HG02571 (cell line): ENCODE measurements around the gene PAX7.
"Not testable (repeated sequence)": the region's sequence is repeated elsewhere in the genome, so short reads cannot be mapped to it uniquely, and the experiment has no call there.

Experiments used
- ATAC-seq: cut with Tn5 transposase; IDR thresholded peaks from one replicate; pipeline ENCODE4 v1.9.1; 2021; ENCODE audit warnings: mild to moderate bottlenecking, moderate library complexity; ENCODE audit not compliant: unreplicated experiment

The PAX7 gene

GRCh38 chr1:18657506-18658201, 27.0 kb downstream of the PAX7 start:
- no peak for ATAC-seq

DNA sequence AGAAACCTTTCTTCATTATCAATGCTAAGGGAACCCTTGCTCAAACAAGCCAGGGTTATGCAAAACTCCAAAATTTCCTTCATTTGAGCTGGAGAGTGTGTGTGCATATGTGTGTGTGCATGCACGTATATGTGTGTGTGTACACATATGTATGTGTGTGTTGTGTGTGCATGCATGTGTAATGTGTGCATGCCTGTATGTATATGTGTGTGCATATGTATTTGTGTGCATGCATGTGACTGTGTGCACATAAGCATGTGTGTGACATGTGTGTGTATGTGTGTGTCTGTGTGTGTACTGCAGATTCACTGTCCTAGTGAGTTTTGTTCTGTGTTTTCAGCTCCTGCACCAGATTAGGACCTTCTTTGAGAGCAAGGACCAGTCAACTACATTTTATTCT, 28.2 kb downstream of the PAX7 start:
- no peak for ATAC-seq

GRCh38 chr1:18661404-18662285, 31.0 kb downstream of the PAX7 start:
- no peak for ATAC-seq

- ATAC-seq: no peak
Measured at GRCh38 chr1:18662286-18662639, 31.6 kb downstream of the PAX7 start.

DNA sequence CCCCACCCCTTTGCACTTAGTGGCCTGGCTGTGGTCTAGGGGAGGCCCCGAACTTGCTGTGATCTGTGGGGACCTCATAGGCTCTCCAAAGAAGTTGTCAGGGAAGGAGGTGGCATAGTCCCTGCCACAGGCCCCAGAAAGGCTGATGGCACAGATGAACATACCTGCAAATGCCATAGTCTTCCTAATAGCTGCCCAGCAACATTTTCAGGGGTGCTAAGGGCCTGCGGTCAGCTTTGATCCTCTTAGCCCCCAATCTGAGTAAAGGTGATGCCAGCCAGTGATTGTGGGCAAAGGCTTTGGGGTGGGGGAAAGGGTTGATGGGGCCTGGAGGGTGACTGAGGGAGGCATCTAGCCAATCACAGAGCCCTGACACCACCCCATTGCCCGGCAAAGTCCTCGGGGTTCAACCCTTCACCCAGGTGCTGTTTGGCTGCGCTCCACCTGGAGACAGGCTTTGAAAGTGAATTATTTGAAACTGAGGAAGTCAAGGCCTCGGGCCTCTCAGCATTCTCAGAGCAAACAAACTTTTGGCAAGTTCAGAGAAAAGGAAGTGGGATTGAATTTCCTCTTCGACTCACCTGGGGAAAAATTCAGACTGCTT, 35.8 kb downstream of the PAX7 start:
- no peak for ATAC-seq

GRCh38 chr1:18667333-18667732, 36.7 kb downstream of the PAX7 start:
- ATAC-seq: no peak

DNA sequence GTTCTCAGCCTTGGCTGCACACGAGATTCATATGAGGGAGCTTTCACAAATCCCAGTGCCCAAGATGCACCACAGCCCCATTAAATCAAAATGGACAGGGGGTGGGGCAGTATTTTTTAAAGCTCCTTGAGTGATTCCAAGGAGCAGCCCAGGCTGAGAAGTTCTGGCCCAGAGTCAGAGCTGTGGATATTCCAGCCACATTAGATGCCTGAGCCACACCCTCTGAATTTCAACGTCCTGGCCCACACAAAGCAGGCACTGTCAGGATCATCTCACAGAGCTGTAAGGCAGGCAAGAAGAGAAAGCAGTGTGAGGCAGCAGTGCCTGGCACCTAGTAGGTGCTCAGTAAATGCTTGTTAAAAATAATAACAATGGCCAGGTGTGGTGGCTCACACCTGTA, 37.4 kb downstream of the PAX7 start:
- ATAC-seq: no peak

DNA sequence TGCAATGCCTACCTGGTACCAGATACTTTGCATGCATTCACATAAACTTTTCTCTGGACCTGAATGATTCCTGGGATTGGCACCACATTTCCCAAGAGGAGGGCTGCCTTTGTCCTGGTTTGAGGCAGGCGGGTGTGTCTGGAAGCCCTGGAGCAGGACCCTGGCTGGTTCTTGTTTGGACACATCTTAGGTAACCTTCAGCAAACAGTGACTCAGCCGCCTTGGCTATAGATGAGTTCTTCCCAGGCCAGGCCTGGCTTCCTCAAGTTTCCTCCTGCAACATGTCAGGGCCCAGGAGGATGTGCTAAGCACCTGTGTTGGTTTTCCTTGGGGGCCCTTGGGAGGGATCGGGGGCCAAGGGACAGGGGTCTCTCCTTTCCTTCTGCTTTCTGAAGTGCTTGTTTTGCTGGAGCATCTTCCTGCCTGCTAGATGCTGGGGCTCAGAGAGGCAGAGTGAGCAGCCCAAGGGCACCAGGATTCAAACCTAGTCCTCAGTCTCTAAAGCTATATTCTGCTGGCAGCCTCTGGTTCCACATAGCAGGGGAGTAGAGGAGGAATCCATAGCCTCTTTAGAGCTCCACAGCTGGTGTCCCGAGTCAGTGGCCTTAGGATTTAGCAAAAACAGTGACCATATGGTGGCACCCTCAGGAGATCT, 38.2 kb downstream of the PAX7 start:
- ATAC-seq: no peak

DNA sequence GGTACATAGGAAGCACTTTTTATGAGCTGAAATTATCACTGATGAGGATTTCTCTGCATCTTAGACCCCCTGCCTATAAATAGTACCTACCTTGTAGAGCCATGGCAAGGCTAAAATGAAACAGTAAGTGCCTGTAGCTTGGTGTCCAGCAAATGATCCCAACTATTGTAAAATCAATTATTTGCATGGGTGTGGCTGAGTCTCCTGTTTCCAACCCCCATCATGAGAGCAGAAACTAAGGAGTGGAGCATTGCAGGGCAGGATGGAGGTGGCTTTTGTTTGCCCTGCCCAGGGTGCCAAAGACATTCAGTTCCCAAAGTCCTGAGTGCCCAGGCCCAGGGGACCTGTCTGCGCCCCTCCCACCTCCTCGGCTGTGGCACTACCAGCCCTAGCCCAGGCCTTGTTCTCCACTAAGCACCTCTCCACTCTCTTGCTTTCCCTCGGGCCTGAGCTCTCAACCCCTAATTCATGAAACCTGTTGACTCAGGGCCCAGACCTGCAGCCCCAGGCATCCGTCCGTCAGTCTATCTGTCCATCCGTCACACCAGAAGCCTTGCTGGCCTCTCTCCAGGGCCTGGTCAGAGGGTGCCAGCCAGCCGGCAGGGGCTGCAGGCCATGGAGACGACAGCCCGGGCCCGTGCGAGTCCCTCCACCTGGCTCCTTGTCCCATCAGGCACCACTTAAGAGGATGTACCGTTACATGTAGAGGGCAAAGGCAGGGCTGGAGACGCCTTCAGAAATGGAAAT, 39.6 kb downstream of the PAX7 start:
- ATAC-seq: no peak

DNA sequence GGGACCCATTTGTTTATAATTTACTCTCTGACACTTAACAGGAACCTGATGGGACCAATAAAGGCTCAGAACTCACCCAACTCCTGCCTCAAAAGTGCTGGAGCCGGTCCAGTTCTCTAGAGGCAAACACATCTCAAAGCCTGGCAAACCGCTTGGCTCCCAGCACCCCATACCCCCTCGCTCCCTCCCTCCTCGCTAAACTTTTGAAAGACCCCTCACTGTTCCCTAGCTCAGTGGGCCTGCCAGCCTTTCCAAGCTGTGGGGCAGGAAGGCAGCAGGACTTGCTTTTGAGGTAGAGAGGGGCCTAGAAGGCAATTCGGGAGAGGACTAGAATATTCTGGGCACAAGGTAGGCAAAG, 40.2 kb downstream of the PAX7 start:
- ATAC-seq: no peak

- no peak for ATAC-seq
Measured at GRCh38 chr1:18673976-18674375, 43.3 kb downstream of the PAX7 start.

DNA sequence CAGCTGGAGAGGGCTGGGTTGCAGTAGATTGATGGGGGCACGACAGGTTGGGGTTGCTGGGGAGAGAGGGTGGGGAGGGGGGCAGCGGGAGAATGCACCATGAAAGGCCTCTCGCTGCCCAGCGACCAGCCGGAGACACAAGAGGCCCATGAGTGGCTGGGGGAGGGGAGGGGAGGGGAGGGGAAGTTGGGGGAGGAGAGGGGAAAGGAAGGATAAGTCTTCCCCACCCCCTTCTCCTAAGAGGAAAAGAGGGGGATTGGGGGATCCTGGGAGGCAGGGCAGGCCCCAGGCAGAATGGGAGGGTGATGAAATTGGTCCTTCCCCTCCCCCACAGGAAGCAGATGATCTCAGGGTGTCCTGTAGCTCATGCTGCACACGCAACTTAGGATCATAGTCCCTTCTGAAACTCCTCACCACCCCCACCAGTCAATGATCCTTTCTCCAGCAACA, 45.7 kb downstream of the PAX7 start:
- ATAC-seq: no peak

GRCh38 chr1:18681423-18681835, 50.8 kb downstream of the PAX7 start:
- no peak for ATAC-seq

DNA sequence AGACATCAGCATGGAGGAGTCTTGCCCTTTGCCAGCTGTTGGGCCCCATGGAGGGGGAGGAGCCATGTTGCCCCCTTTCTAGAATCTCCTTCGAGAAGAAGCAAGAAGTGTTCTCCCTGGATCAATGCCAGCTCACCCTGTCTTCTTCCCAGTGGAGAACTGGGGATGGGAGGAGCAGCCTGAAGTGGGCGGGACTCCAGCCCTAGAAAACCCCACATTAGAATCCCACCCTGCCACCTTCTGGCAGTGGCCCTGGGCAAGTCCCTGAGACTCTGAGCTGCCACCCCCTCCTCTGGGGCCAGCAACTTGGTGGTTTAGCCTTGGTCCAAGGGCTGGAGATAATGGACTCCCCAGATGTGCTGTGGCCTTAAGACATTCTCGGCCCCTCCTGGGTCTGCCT, 51.7 kb downstream of the PAX7 start:
- no peak for ATAC-seq

DNA sequence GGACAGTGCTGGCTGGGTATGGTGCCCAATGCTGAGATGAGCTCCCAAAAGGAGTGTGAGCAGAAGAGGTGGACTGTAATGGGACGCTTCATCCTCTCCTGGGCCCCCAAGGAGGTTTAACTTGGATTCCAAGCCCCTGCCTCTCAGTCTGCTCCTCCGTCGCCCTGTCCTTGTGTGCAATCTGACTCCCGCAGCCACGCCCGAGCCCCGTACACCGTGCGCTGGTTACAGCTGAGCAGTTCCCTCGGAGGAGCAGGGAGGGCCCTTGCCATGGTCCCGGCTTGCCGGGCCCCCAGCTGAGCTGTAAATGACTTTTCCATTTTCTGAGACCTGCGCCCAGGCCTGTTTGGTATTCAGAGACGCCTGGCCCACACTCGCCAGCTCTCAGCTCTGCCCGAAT, 53.7 kb downstream of the PAX7 start:
- no peak for ATAC-seq

- ATAC-seq: no peak
Measured at GRCh38 chr1:18686540-18686939, 55.9 kb downstream of the PAX7 start.

DNA sequence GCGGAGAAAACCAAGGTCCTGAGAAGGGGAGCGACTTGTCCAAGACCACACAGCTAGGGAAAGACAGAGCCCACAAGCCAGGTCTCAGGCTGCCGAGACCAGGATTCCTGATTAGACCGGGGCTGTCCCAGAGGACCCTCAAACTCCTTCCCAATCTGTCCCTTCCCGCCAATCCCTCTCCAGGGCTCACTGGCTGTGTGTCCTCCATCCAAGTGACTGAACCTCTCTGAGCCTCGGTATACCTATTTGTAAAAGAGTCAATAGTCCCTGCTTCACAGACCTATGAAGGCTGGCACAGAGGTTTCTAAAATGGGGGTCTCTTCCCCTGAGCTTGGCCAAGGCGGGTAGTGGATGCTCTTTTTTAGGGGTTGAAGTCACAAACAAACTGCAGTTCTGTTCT, 56.6 kb downstream of the PAX7 start:
- no peak for ATAC-seq

GRCh38 chr1:18691648-18692047, 61.0 kb downstream of the PAX7 start:
- no peak for ATAC-seq

- no peak for ATAC-seq
Measured at GRCh38 chr1:18693256-18694098, 62.8 kb downstream of the PAX7 start.

DNA sequence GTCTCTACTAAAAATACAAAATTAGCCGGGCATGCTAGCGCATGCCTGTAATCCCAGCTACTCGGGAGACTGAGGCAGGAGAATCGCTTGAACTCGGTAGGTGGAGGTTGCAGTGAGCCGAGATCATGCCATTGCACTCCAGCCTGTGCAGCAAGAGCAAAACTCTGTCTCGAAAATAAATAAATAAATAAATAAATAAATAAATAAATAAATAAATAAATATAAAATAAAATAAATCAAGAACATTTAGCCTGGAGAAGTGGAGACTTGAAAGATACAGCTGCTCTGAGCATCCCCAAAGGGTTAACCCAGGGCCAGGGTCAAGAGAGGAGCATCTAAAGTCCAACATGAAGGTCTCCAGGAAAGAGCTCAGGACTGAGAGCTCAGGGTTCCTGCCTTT, 63.6 kb downstream of the PAX7 start:
- not testable (repeated sequence) for ATAC-seq
